Measurements from ENCODE around the gene RWDD4. TPM values are rescaled to one million over a fixed set of nuclear protein-coding genes. Genes with fewer than 3 reads are reported as not detected.

Gene RWDD4
- total RNA-seq, 1 donor from 2014 or later, result 18.0 TPM

- no peak for TF ChIP-seq CTCF (IDR thresholded peaks at IDR 0.05; ENCODE audit: borderline replicate concordance)
- H3K4me1 ChIP-seq, result no peaks in the 10 kb centered on the region
- no peaks in the 10 kb centered on the region for H3K36me3 ChIP-seq
- H3K9me3 ChIP-seq (replicated peaks), result no peaks in the 10 kb centered on the region
- H3K27ac ChIP-seq (replicated peaks), result no peak overlapping the region
- no peak overlapping the region for H3K4me3 ChIP-seq
- H3K27me3 ChIP-seq (ENCODE audit: low read depth), result no peaks in the 10 kb centered on the region
- intact Hi-C loops (cut with micrococcal nuclease), result loop anchor here (10.0 kb wide), 1 partner anchor 127 kb away; no protein-coding TSS in a partner anchor
- DNase-seq, result no peak
These were observed 57.6 kb downstream of the RWDD4 start for GRCh38 chr4:183601381-183601780.

GRCh38 chr4:183600189-183600685, 58.7 kb downstream of the RWDD4 start:
- Histone ChIP-seq H3K27ac (replicated peaks) (no peak overlapping the region), H3K4me3 (no peak overlapping the region), H3K27me3 (ENCODE audit: low read depth) (no peaks in the 10 kb centered on the region), H3K36me3 (no peaks in the 10 kb centered on the region), H3K9me3 (replicated peaks) (no peaks in the 10 kb centered on the region), H3K4me1 (no peaks in the 10 kb centered on the region)
- peak; percentile 19 for TF ChIP-seq CTCF (IDR thresholded peaks at IDR 0.05; ENCODE audit: borderline replicate concordance)
- DNase-seq, result no peak
- intact Hi-C loops (cut with micrococcal nuclease), result loop anchor here (10.0 kb wide), 1 partner anchor 125 kb away; no protein-coding TSS in a partner anchor

GRCh38 chr4:183599690-183600089, 59.3 kb downstream of the RWDD4 start:
- Histone ChIP-seq H3K36me3 (no peaks in the 10 kb centered on the region), H3K4me1 (no peaks in the 10 kb centered on the region), H3K27me3 (ENCODE audit: low read depth) (no peaks in the 10 kb centered on the region), H3K4me3 (no peak overlapping the region), H3K9me3 (replicated peaks) (no peaks in the 10 kb centered on the region), H3K27ac (replicated peaks) (no peak overlapping the region)
- no peak for TF ChIP-seq CTCF (IDR thresholded peaks at IDR 0.05; ENCODE audit: borderline replicate concordance)
- intact Hi-C loops (cut with micrococcal nuclease), result loop anchor here (10.0 kb wide), 1 partner anchor 125 kb away; no protein-coding TSS in a partner anchor
- no peak for DNase-seq

GRCh38 chr4:183599284-183599683, 59.7 kb downstream of the RWDD4 start:
- Histone ChIP-seq H3K4me3 (no peak overlapping the region), H3K27me3 (ENCODE audit: low read depth) (no peaks in the 10 kb centered on the region), H3K4me1 (no peaks in the 10 kb centered on the region), H3K9me3 (replicated peaks) (no peaks in the 10 kb centered on the region), H3K27ac (replicated peaks) (no peak overlapping the region), H3K36me3 (no peaks in the 10 kb centered on the region)
- no peak for TF ChIP-seq CTCF (IDR thresholded peaks at IDR 0.05; ENCODE audit: borderline replicate concordance)
- DNase-seq, result no peak
- intact Hi-C loops (cut with micrococcal nuclease), result no loop called here

- Histone ChIP-seq H3K36me3 (no peaks in the 10 kb centered on the region), H3K4me3 (no peak overlapping the region), H3K4me1 (no peaks in the 10 kb centered on the region), H3K9me3 (replicated peaks) (no peaks in the 10 kb centered on the region), H3K27me3 (ENCODE audit: low read depth) (no peaks in the 10 kb centered on the region), H3K27ac (replicated peaks) (no peak overlapping the region)
- intact Hi-C loops (cut with micrococcal nuclease), result no loop called here
- no peak for DNase-seq
- no peak for TF ChIP-seq CTCF (IDR thresholded peaks at IDR 0.05; ENCODE audit: borderline replicate concordance)
These were observed 62.8 kb downstream of the RWDD4 start for GRCh38 chr4:183596067-183596757.
